Measurements from ENCODE around the gene OXCT1.

DNA sequence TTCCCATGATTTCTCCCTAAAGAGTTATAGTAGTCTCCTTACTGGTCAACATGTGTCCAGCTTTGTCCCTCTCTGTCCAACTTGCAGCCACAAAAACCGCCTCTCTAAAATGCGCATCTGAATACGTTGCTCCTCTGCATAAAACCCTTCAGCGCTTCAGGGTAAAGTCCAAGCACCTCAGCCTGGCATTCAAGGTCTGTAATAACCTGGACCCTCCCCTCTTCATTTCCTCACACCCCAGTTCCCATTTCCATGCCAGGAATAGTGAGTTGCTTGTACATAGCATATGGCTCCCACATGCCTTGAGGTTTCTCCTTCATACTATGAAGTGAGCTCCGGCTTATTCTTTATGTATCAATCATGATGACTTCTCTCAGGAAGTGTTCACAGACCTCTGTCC is 101.5 kb downstream of the OXCT1 start:
- TF ChIP-seq EZH2 (IDR thresholded peaks at IDR 0.05; ENCODE audit: borderline replicate concordance, low read length) (no peak), CTCF (conservative IDR thresholded peaks at IDR 0.05 in 1 of 2, IDR thresholded peaks at IDR 0.05 in 1 of 2; ENCODE audit: extremely low read depth in 1 of 2, insufficient read depth in 1 of 2, low read depth in 1 of 2, low read length in 2 of 2) (no peak)
